HepG2 (cell line): Measurements from ENCODE around the gene ACD. TPM values are rescaled to one million over a fixed set of nuclear protein-coding genes. Genes with fewer than 3 reads are reported as not detected.

Source experiments
- ATAC-seq: fragments of 200-7000 bp; cut with Tn5 transposase; 3 replicates; pipeline ENCODE4 v1.9.1; 2020; ENCODE audit warnings: mild to moderate bottlenecking, moderate library complexity
- BruUV-seq: library from RNA; stranded (reverse); fragments of 400-500 nt; replicated peaks from 2 replicates; lab custom pipeline; 2021; lab: Mats Ljungman, UMichigan
- CTCF ChIA-PET: fragments of 300-600 bp; formaldehyde crosslinking; extraction: SDS; loops from one replicate; lab custom pipeline; 2021; ENCODE audit warnings: low total read pairs, inconsistent platforms, low intra/inter-chr PET ratio; lab: Yijun Ruan, JAX
- POLR2A ChIA-PET: fragments of 350-600 bp; sonication (Branson Sonifier 250); formaldehyde crosslinking; loops from one replicate; lab custom pipeline; 2020; ENCODE audit warnings: antibody characterized with exemption, inconsistent platforms; lab: Yijun Ruan, JAX
- DNase-seq: peaks from one replicate; pipeline ENCODE4 v3.0.0-alpha.2; 2015; ENCODE audit warnings: low spot score
- FAIRE-seq: peaks from 3 replicates; lab custom pipeline; 2011; peaks lifted over from hg19 to GRCh38; lab: Jason Lieb, UNC
- H2AFZ ChIP-seq: one replicate; pipeline ENCODE4 v1.6.1; 2011; ENCODE audit warnings: low read length, inconsistent platforms
- H3K27ac ChIP-seq: fragments of 300-600 bp; 3 replicates; pipeline ENCODE4 v1.8.0; 2011; ENCODE audit warnings: mixed run types, mild to moderate bottlenecking, mixed read lengths, low read length, inconsistent platforms; ENCODE audit not compliant: insufficient read depth; ENCODE audit errors: extremely low read length
- H3K27me3 ChIP-seq, 2 experiments: fragments of 200-600 bp in 1 of 2; 2 replicates in 1 of 2; 3 replicates in 1 of 2; pipeline versions ENCODE4 v1.6.0 to v1.8.0; 2011; ENCODE audit warnings: low read length in 2 of 2, mild to moderate bottlenecking in 2 of 2, moderate library complexity in 2 of 2, inconsistent platforms in 1 of 2; ENCODE audit not compliant: insufficient read depth in 2 of 2, control insufficient read depth in 1 of 2
- H3K36me3 ChIP-seq, 2 experiments: fragments of 200-600 bp in 1 of 2; replicated peaks in 1 of 2; 2 replicates in 1 of 2; 3 replicates in 1 of 2; pipeline versions ENCODE4 v1.5.1 to v1.8.0; 2011; ENCODE audit warnings: low read length in 2 of 2, inconsistent platforms in 1 of 2; ENCODE audit not compliant: insufficient read depth in 2 of 2, control insufficient read depth in 1 of 2
- H3K4me1 ChIP-seq: 2 replicates; pipeline ENCODE4 v1.5.1; 2012; ENCODE audit warnings: low read length, inconsistent platforms; ENCODE audit not compliant: insufficient read depth
- H3K4me2 ChIP-seq: 2 replicates; pipeline ENCODE4 v1.6.0; 2011; ENCODE audit warnings: low read depth, low read length, inconsistent platforms
- H3K4me3 ChIP-seq, 3 experiments: fragments of 200-600 bp in 1 of 3; sonication (generic), shearing (Covaris generic) in 1 of 3; replicated peaks in 1 of 3; 2 replicates each; pipeline ENCODE4 v1.5.1; 2011 to 2016; ENCODE audit warnings: low read length in 3 of 3, inconsistent platforms in 2 of 3, low read depth in 2 of 3, mild to moderate bottlenecking in 2 of 3, control low read depth in 1 of 3, mixed read lengths in 1 of 3; ENCODE audit not compliant: insufficient read depth in 1 of 3
- H3K79me2 ChIP-seq: one replicate; pipeline ENCODE4 v1.6.1; 2011; ENCODE audit warnings: low read length, inconsistent platforms; ENCODE audit not compliant: insufficient read depth
- H3K9ac ChIP-seq: 2 replicates; pipeline ENCODE4 v1.6.0; 2011; ENCODE audit warnings: mild to moderate bottlenecking, low read depth, low read length, inconsistent platforms; ENCODE audit not compliant: insufficient read depth
- H3K9me3 ChIP-seq: 2 replicates; pipeline ENCODE4 v1.5.1; 2012; ENCODE audit warnings: mild to moderate bottlenecking, low read length
- H4K20me1 ChIP-seq: 2 replicates; pipeline ENCODE4 v1.6.0; 2011; ENCODE audit warnings: inconsistent platforms, mild to moderate bottlenecking, low read length, moderate library complexity; ENCODE audit not compliant: insufficient read depth
- ATF7 ChIP-seq, 2 experiments: fragments of 450-650 bp in 1 of 2; sonication (generic) in 1 of 2; formaldehyde crosslinking in 1 of 2; IDR thresholded peaks; 2 replicates each; pipeline versions ENCODE4 v1.4.0 to v1.6.1; 2016 to 2020; ENCODE audit warnings: antibody characterized with exemption in 1 of 2, mild to moderate bottlenecking in 1 of 2, missing genetic modification reagents in 1 of 2
- CBX2 ChIP-seq, 2 experiments: fragments of 200-600 bp in 1 of 2; sonication (generic); formaldehyde crosslinking in 1 of 2; IDR thresholded peaks; 2 replicates each; pipeline versions ENCODE4 v1.7.0 to v1.8.1; 2018 to 2022; ENCODE audit warnings: low read depth in 2 of 2, low read length in 1 of 2, mild to moderate bottlenecking in 1 of 2, missing genetic modification reagents in 1 of 2
- CCAR2 ChIP-seq: fragments of 200-400 bp; formaldehyde crosslinking; optimal IDR thresholded peaks from 2 replicates; pipeline ENCODE3; 2018; ENCODE audit warnings: low read depth, mild to moderate bottlenecking, low read length, moderate library complexity
- EED ChIP-seq: sonication (generic); formaldehyde crosslinking; IDR thresholded peaks from 2 replicates; pipeline ENCODE4 v1.5.0; 2020; ENCODE audit warnings: mild to moderate bottlenecking, missing genetic modification reagents
- PRDM10 ChIP-seq: sonication (generic); formaldehyde crosslinking; IDR thresholded peaks from 2 replicates; pipeline ENCODE4 v1.4.0; 2020; ENCODE audit warnings: low read depth, missing genetic modification reagents
- ZBTB20 ChIP-seq: sonication (generic); formaldehyde crosslinking; IDR thresholded peaks from 2 replicates; pipeline ENCODE4 v1.8.1; 2023; ENCODE audit warnings: missing genetic modification reagents, low read depth, mild to moderate bottlenecking, borderline replicate concordance
- ZNF136 ChIP-seq: sonication (generic); formaldehyde crosslinking; IDR thresholded peaks from 2 replicates; pipeline ENCODE4 v1.8.1; 2022; ENCODE audit warnings: low read depth, mild to moderate bottlenecking, moderate library complexity, missing genetic modification reagents
- ZNF678 ChIP-seq: sonication (generic); formaldehyde crosslinking; IDR thresholded peaks from 2 replicates; pipeline ENCODE4 v1.4.0; 2020; ENCODE audit warnings: mild to moderate bottlenecking, missing genetic modification reagents
- ZSCAN5A ChIP-seq: sonication (generic); formaldehyde crosslinking; IDR thresholded peaks from 2 replicates; pipeline ENCODE4 v1.8.0; 2022; ENCODE audit warnings: mild to moderate bottlenecking, missing genetic modification reagents, borderline replicate concordance
- WGBS: methylation state at CpG from one replicate; pipeline ENCODE4 v1.1.6; 2017; ENCODE audit warnings: low lambda C conversion rate; 5-methylcytosine and 5-hydroxymethylcytosine counted together
- in situ Hi-C: cut with HindIII; loops from 2 replicates; pipeline ENCODE4 v1.10.0; 2017; ENCODE audit warnings: low pct_unique_long_range_greater_than_20kb; ENCODE audit not compliant: extremely low pct_ligation_motif_present
- intact Hi-C: fragments of 100-400 bp; cut with micrococcal nuclease; formaldehyde crosslinking; loops from one replicate; pipeline ENCODE4 v1.10.0; 2022; ENCODE audit not compliant: unreplicated experiment
- polyA plus RNA-seq, 8 experiments: library from polyadenylated mRNA; depleted of rRNA in 3 of 8; stranded (reverse) in 7 of 8; unstranded in 1 of 8; fragments of >200 nt; fragmentation: Illumina TruSeq in 4 of 8; extraction: Trizol in 4 of 8; gene quantifications; 2 replicates each; pipeline versions ENCODE4 v1.2.1 to v1.2.3, GENCODE V29; 2011 to 2016; ENCODE audit warnings: low read depth in 4 of 8, missing spikeins in 1 of 8, mixed read lengths in 1 of 8; ENCODE audit not compliant: insufficient read depth in 1 of 8
- total RNA-seq, 5 experiments: library from RNA; depleted of rRNA; stranded (reverse); fragments of >200 nt; fragmentation: Illumina TruSeq; extraction: Trizol; gene quantifications; 2 replicates each; pipeline ENCODE4 v1.2.3, GENCODE V29; 2016; ENCODE audit warnings: low read depth in 1 of 5

ACD gene
- total and polyA plus RNA-seq, 2 of the 13 experiments (the other 11 are each of a cell fraction or from before 2014, with no cell fraction given), result 32.6 to 38.3 TPM

- ChIA-PET POLR2A (interaction anchor here (1.7 to 3.8 kb wide), 2 partner anchors 142 to 144 kb away, joined by 5 to 12 read pairs; partner anchors contain the start of genes RANBP10 and TSNAXIP1), CTCF (no interaction called here)
- in situ Hi-C loops (loop anchor here (5.0 to 10.0 kb wide), 2 partner anchors 142 to 270 kb away; partner anchors contain the start of genes CTRL, PSMB10, RANBP10 and TSNAXIP1), intact Hi-C loops (no loop called here)
- peaks cover 38% of the 10 kb centered on the region for H3K4me1 ChIP-seq
- TF ChIP-seq PRDM10 (CRISPR knock-in tag), result no peak
- no peak for TF ChIP-seq ZSCAN5A
- no peak for TF ChIP-seq ZNF678 (CRISPR knock-in tag)
- no peak for TF ChIP-seq ZNF136 (CRISPR knock-in tag)
- no peak for TF ChIP-seq CCAR2
- no peak for TF ChIP-seq CBX2 (IDR thresholded peaks at IDR 0.05; ENCODE audit: low read depth, low read length)
- TF ChIP-seq CBX2 (CRISPR knock-in tag; IDR thresholded peaks at IDR 0.05; ENCODE audit: low read depth), result no peak
- TF ChIP-seq ATF7 (IDR thresholded peaks at IDR 0.05), result no peak
- TF ChIP-seq ATF7 (CRISPR knock-in tag; IDR thresholded peaks at IDR 0.05), result no peak
- no peak for TF ChIP-seq EED (CRISPR knock-in tag)
- no peak for TF ChIP-seq ZBTB20
- no peaks in the 10 kb centered on the region for H3K79me2 ChIP-seq
- H3K27me3 ChIP-seq, result no peaks in the 10 kb centered on the region; a peak in 1 of 5 replicates
- DNase-seq, result no peak
- no peak for FAIRE-seq
- no TSS peak for BruUV-seq
- H3K9me3 ChIP-seq, result no peaks in the 10 kb centered on the region
- H3K9ac ChIP-seq, result no peak overlapping the region
- H3K4me2 ChIP-seq, result no peak overlapping the region; the same call in 1 of the 2 replicates
- no peak overlapping the region for H3K27ac ChIP-seq
- peaks cover 0 to 3% of the 10 kb centered on the region in 2 experiments; a peak in 1 of 5 replicates for H3K36me3 ChIP-seq
- no peak overlapping the region for H3K4me3 ChIP-seq
- WGBS, result 98% methylated on average over 6 of the region's 7 CpGs
- no peak overlapping the region for H2AFZ ChIP-seq
- no peaks in the 10 kb centered on the region for H4K20me1 ChIP-seq
- no peak for ATAC-seq
Observed at GRCh38 chr16:67664871-67665270, 4.8 kb upstream of the ACD start.
